ENCODE data around the gene ASMTL.

Gene ASMTL

GRCh38 chrX:1400742-1401471, 51.8 kb downstream of the ASMTL start:
- no peak for DNase-seq

- DNase-seq: no peak
These were observed 52.7 kb downstream of the ASMTL start for GRCh38 chrX:1400049-1400448.

- DNase-seq: no peak
These were observed 54.0 kb downstream of the ASMTL start for GRCh38 chrX:1398431-1399340.

DNA sequence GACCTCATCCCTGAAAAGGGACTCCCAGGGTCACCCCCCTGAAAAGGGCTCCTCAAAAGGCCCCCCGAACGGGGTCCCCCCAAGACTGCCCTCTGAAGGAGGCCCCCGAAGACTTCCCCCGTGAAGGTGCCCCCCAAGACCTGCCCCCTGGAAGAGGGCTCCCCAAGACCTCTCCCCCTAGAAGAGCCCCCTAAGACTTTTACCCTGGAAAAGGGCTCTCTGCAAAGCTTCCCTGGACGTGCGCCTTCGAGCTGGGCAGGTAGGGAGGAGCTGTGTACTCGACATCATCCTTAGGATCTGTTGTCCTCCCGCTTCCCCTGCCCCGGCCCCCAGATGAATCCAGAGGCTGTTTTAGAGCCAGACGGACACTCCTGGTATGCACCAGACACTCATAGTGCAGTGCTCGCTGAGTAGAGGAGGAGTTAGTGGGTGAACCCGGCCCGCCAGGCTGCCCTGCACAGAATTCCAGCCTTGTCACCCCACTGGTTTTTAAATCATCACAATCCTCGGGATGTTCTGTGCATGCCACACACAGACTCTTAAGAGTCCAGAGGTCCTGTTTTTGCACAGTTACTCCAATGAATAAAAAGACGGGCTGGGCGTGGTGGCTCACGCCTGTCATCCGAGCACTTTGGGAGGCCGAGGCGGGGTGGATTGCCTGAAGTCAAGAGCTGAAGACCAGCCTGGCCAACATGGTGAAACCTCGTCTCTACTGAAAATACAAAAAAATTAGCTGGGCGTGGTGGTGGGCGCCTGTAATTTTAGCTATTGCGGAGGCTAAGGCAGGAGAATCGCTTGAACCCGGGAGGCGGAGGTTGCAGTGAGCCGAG, 55.1 kb downstream of the ASMTL start:
- DNase-seq: no peak

GRCh38 chrX:1397001-1397400, 55.7 kb downstream of the ASMTL start:
- no peak for DNase-seq

GRCh38 chrX:1395646-1396216, 57.0 kb downstream of the ASMTL start:
- DNase-seq: no peak

- DNase-seq: no peak
These were observed 57.8 kb downstream of the ASMTL start for GRCh38 chrX:1394731-1395501.

DNA sequence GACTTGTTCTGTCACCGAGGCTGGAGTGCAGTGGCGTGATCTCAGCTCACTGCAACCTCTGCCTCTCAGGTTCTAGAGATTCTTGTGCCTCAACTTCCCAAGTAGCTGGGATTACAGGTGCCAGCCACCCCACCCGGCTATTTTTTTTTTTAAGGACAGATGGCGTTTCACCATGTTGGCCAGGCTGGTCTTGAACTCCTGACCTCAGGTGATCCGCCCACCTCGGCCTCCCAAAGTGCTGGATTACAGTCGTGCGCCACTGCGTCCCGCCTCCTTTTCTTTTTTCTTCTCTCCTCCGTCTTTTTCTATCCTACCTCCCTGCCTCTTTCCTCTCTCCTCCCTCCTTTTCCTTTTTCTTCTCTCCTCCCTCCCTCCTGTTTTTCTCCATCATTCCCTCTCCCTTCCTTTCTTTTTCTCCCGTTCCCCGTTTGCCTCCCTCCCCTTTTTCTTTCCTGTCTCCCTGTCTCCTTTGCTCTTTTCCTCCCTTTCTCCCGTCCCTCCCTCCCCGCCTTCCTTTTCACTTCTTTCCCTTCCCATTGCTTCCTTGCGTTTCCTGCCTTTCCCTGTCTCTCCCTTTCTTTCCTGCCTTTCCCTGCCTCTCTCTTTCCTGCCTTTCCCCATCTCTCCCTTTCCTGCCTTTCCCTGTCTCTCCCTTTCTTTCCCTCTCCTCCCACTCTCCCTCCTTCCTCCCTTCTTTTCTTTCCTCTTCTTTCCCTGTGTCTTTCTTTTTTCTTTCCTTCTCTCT, 58.7 kb downstream of the ASMTL start:
- no peak for DNase-seq

DNA sequence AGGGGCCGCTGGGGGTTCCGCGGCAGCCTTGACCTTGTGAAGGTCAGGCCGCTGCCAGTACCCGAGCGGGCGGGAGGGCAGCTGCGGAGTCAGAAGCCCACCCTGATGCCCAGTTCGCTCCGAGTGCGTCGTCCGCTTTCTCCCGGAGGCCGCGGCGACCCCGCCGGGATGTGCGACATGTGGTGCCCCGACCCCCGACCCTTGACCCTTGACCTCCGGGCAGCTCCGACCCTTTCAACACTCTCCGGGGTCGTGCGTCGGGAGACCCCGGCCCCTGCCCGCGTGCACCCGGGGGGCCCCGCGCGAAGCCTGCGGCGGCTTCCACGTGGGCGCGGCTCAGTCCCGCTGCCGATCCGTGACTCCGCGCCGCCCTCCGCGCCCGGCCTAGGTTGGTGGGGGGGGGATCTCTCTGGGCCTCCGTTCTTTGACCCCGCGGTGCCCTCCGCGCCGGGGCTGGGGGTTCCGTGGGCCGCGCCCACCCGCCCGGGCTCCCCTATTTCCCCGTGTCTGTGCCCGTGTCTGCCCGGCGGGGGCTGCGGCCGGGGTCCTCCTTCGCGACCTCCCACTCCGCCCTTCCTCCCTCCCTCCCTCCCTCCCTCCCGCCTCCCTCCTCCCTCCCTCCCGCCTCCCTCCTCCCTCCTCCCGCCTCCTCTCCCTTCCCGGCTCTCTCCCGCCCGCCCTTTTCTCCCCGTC, 60.2 kb downstream of the ASMTL start:
- no peak for DNase-seq

- DNase-seq: no peak
These were observed 60.9 kb downstream of the ASMTL start, which contains the start of gene SLC25A6 for GRCh38 chrX:1391707-1392375. TSS of gene SLC25A6 (minus strand) at chrX:1392113. CDS start at chrX:1392009, 104 bp downstream.

DNA sequence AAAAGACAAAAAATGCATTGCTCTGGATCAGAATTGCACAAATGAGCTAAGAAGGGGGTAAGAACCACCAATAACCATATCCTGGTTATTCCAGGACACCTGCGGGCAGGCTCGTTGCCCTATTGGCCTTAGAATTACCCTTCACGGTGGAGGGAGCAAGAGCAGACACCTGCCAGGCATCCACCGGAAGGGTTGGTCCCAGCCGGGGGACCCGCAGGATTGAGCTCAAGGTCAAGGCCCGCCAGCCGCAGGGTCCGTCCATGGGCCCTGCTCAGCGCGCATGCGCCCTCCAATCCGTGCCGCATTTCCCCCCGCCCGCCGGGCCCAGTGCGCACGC, 61.4 kb downstream of the ASMTL start:
- DNase-seq: no peak

DNA sequence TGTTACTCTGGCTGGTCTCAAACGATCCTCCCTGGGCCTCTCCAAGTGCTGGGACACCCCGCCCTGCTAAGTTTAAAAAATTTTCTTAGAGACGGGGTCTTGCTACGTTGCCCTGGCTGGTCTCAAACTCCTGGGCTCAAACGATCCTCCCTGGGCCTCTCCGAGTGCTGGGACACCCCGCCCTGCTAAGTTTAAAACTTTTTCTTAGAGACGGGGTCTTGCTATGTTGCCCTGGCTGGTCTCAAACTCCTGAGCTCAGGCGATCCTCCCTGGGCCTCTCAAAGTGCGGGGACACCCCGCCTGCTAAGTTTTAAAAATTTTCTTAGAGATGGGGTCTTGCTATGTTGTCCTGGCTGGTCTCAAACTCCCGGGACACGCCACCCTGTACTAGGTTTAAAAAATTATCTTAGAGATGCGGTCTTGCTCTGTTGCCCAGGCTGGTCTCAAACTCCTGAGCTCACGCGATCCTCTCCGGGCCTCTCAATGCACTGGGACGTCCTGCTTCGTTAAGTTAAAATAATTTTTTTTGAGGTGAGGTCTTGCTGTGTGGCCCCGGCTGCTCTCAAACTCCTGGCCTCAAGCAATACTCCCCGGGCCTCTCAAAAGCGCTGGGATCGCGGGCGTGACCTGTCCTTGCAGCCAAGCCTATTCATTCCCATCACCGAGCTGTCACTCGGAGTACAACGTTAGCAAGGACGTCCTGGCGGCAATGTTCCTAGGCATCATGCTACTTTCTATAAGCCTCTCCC, 61.9 kb downstream of the ASMTL start:
- no peak for DNase-seq

GRCh38 chrX:1389993-1390285, 62.8 kb downstream of the ASMTL start:
- DNase-seq: no peak

GRCh38 chrX:1389181-1389992, 63.3 kb downstream of the ASMTL start:
- no peak for DNase-seq

DNA sequence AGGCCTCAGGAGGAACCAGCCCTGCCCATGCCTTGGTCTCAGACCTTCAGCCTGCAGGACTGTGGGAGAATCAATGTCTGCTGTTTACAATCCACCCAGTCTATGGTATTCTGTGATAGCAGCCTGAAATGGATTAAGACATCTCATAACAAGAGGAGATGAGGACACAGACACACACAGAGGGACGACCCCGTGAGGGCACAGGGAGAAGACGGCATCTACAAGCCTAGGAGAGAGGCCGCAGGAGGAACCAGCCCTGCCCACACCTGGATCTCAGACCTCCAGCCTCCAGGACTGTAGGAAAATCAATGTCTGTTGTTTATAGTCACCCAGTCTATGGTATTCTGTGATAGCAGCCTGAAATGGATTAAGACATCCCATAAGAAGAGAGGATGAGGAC, 64.1 kb downstream of the ASMTL start:
- no peak for DNase-seq

- DNase-seq: no peak
These were observed 65.5 kb downstream of the ASMTL start for GRCh38 chrX:1387141-1387776.

DNA sequence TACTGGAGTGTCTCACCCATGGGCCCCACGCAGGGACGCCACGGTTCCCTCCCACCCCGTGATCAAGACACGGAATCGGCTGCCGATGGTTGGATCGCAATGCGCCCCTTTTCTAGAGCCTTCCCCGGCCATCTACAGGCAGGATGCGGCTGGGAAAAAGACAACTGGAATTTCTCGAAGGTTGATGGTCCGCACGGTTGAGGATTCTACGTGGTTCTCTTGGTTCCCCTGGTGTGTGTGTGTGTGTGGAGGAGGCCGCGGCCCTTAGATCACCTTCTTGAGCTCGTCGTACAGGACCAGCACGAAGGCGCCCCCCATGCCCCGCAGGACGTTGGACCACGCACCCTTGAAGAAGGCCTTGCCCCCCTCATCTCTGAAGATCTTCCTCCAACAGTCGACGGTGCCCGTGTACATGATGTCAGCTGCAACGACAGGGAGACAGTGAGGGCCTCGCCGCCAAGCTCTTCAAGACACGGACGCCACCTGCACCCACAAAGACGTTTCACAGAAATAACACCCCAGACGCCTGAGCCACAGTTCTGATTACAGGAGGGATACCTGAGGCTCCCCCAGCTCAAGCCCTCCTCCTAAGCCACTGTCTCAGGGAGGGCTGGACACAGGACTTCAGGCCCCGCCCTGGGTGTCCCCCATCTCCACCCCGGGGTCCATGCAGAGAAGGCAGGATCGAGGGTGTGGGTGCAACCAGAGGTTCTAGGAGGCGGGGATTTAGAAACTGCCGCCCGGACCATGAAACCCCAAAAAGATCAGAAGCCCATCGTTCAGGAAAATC, 66.2 kb downstream of the ASMTL start:
- DNase-seq: no peak
